HepG2 (cell line): ENCODE results near the gene RPS23. TPM values are rescaled to one million over a fixed set of nuclear protein-coding genes. Genes with fewer than 3 reads are reported as not detected.

ENCODE experiments used
- ATAC-seq: fragments of 200-7000 bp; cut with Tn5 transposase; 3 replicates; pipeline ENCODE4 v1.9.1; 2020; ENCODE audit warnings: mild to moderate bottlenecking, moderate library complexity
- BruUV-seq: library from RNA; stranded (reverse); fragments of 400-500 nt; replicated peaks from 2 replicates; lab custom pipeline; 2021; lab: Mats Ljungman, UMichigan
- CTCF ChIA-PET: fragments of 300-600 bp; formaldehyde crosslinking; extraction: SDS; loops from one replicate; lab custom pipeline; 2021; ENCODE audit warnings: low total read pairs, inconsistent platforms, low intra/inter-chr PET ratio; lab: Yijun Ruan, JAX
- POLR2A ChIA-PET: fragments of 350-600 bp; sonication (Branson Sonifier 250); formaldehyde crosslinking; loops from one replicate; lab custom pipeline; 2020; ENCODE audit warnings: antibody characterized with exemption, inconsistent platforms; lab: Yijun Ruan, JAX
- DNase-seq: peaks from one replicate; pipeline ENCODE4 v3.0.0-alpha.2; 2015; ENCODE audit warnings: low spot score
- FAIRE-seq: peaks from 3 replicates; lab custom pipeline; 2011; peaks lifted over from hg19 to GRCh38; lab: Jason Lieb, UNC
- H2AFZ ChIP-seq: one replicate; pipeline ENCODE4 v1.6.1; 2011; ENCODE audit warnings: low read length, inconsistent platforms
- H3K27ac ChIP-seq: fragments of 300-600 bp; 3 replicates; pipeline ENCODE4 v1.8.0; 2011; ENCODE audit warnings: mixed run types, mild to moderate bottlenecking, mixed read lengths, low read length, inconsistent platforms; ENCODE audit not compliant: insufficient read depth; ENCODE audit errors: extremely low read length
- H3K27me3 ChIP-seq, 2 experiments: fragments of 200-600 bp in 1 of 2; 2 replicates in 1 of 2; 3 replicates in 1 of 2; pipeline versions ENCODE4 v1.6.0 to v1.8.0; 2011; ENCODE audit warnings: low read length in 2 of 2, mild to moderate bottlenecking in 2 of 2, moderate library complexity in 2 of 2, inconsistent platforms in 1 of 2; ENCODE audit not compliant: insufficient read depth in 2 of 2, control insufficient read depth in 1 of 2
- H3K36me3 ChIP-seq, 2 experiments: fragments of 200-600 bp in 1 of 2; replicated peaks in 1 of 2; 2 replicates in 1 of 2; 3 replicates in 1 of 2; pipeline versions ENCODE4 v1.5.1 to v1.8.0; 2011; ENCODE audit warnings: low read length in 2 of 2, inconsistent platforms in 1 of 2; ENCODE audit not compliant: insufficient read depth in 2 of 2, control insufficient read depth in 1 of 2
- H3K4me1 ChIP-seq: 2 replicates; pipeline ENCODE4 v1.5.1; 2012; ENCODE audit warnings: low read length, inconsistent platforms; ENCODE audit not compliant: insufficient read depth
- H3K4me2 ChIP-seq: 2 replicates; pipeline ENCODE4 v1.6.0; 2011; ENCODE audit warnings: low read depth, low read length, inconsistent platforms
- H3K4me3 ChIP-seq, 3 experiments: fragments of 200-600 bp in 1 of 3; sonication (generic), shearing (Covaris generic) in 1 of 3; replicated peaks in 1 of 3; 2 replicates each; pipeline ENCODE4 v1.5.1; 2011 to 2016; ENCODE audit warnings: low read length in 3 of 3, inconsistent platforms in 2 of 3, low read depth in 2 of 3, mild to moderate bottlenecking in 2 of 3, control low read depth in 1 of 3, mixed read lengths in 1 of 3; ENCODE audit not compliant: insufficient read depth in 1 of 3
- H3K79me2 ChIP-seq: one replicate; pipeline ENCODE4 v1.6.1; 2011; ENCODE audit warnings: low read length, inconsistent platforms; ENCODE audit not compliant: insufficient read depth
- H3K9ac ChIP-seq: 2 replicates; pipeline ENCODE4 v1.6.0; 2011; ENCODE audit warnings: mild to moderate bottlenecking, low read depth, low read length, inconsistent platforms; ENCODE audit not compliant: insufficient read depth
- H3K9me3 ChIP-seq: 2 replicates; pipeline ENCODE4 v1.5.1; 2012; ENCODE audit warnings: mild to moderate bottlenecking, low read length
- H4K20me1 ChIP-seq: 2 replicates; pipeline ENCODE4 v1.6.0; 2011; ENCODE audit warnings: inconsistent platforms, mild to moderate bottlenecking, low read length, moderate library complexity; ENCODE audit not compliant: insufficient read depth
- CCDC6 ChIP-seq: sonication (generic); formaldehyde crosslinking; IDR thresholded peaks from 2 replicates; pipeline ENCODE4 v1.8.1; 2022; ENCODE audit warnings: mild to moderate bottlenecking, missing genetic modification reagents, moderate library complexity
- CTCF ChIP-seq: sonication (generic); formaldehyde crosslinking; IDR thresholded peaks from 2 replicates; pipeline ENCODE4 v1.5.0; 2020; ENCODE audit warnings: mild to moderate bottlenecking, missing genetic modification reagents, moderate library complexity
- STAG1 ChIP-seq: sonication (generic); formaldehyde crosslinking; IDR thresholded peaks from 2 replicates; pipeline ENCODE4 v1.4.0; 2020; ENCODE audit warnings: missing genetic modification reagents
- ZNF280D ChIP-seq: sonication (generic); formaldehyde crosslinking; IDR thresholded peaks from 2 replicates; pipeline ENCODE4 v1.5.1; 2020; ENCODE audit warnings: mild to moderate bottlenecking, missing genetic modification reagents
- ZNF768 ChIP-seq: sonication (generic); formaldehyde crosslinking; IDR thresholded peaks from 2 replicates; pipeline ENCODE4 v1.4.0; 2020; ENCODE audit warnings: missing genetic modification reagents
- WGBS: methylation state at CpG from one replicate; pipeline ENCODE4 v1.1.6; 2017; ENCODE audit warnings: low lambda C conversion rate; 5-methylcytosine and 5-hydroxymethylcytosine counted together
- in situ Hi-C: cut with HindIII; loops from 2 replicates; pipeline ENCODE4 v1.10.0; 2017; ENCODE audit warnings: low pct_unique_long_range_greater_than_20kb; ENCODE audit not compliant: extremely low pct_ligation_motif_present
- intact Hi-C: fragments of 100-400 bp; cut with micrococcal nuclease; formaldehyde crosslinking; loops from one replicate; pipeline ENCODE4 v1.10.0; 2022; ENCODE audit not compliant: unreplicated experiment
- polyA plus RNA-seq, 8 experiments: library from polyadenylated mRNA; depleted of rRNA in 3 of 8; stranded (reverse) in 7 of 8; unstranded in 1 of 8; fragments of >200 nt; fragmentation: Illumina TruSeq in 4 of 8; extraction: Trizol in 4 of 8; gene quantifications; 2 replicates each; pipeline versions ENCODE4 v1.2.1 to v1.2.3, GENCODE V29; 2011 to 2016; ENCODE audit warnings: low read depth in 4 of 8, missing spikeins in 1 of 8, mixed read lengths in 1 of 8; ENCODE audit not compliant: insufficient read depth in 1 of 8
- total RNA-seq, 5 experiments: library from RNA; depleted of rRNA; stranded (reverse); fragments of >200 nt; fragmentation: Illumina TruSeq; extraction: Trizol; gene quantifications; 2 replicates each; pipeline ENCODE4 v1.2.3, GENCODE V29; 2016; ENCODE audit warnings: low read depth in 1 of 5

RPS23 gene
- total and polyA plus RNA-seq, 2 of the 13 experiments (the other 11 are each of a cell fraction or from before 2014, with no cell fraction given), result 3,088 to 3,235 TPM

GRCh38 chr5:82259172-82259800, 18.9 kb downstream of the RPS23 start:
- H3K4me3 ChIP-seq, result no peak overlapping the region
- no peaks in the 10 kb centered on the region for H3K4me1 ChIP-seq
- ATAC-seq, result peak; percentile 76
- DNase-seq, result no peak
- H3K9me3 ChIP-seq, result no peaks in the 10 kb centered on the region
- in situ Hi-C loops, result no loop called here
- H3K79me2 ChIP-seq, result no peaks in the 10 kb centered on the region
- H4K20me1 ChIP-seq, result no peaks in the 10 kb centered on the region
- H3K4me2 ChIP-seq, result no peak overlapping the region
- POLR2A ChIA-PET, result interaction anchor here (1.0 kb wide), 1 partner anchor 19 kb away, joined by 3 read pairs; the partner anchor contains the start of gene RPS23
- no peak overlapping the region for H3K27ac ChIP-seq
- no TSS peak for BruUV-seq
- H2AFZ ChIP-seq, result no peak overlapping the region
- 79% methylated on average over 3 of the region's 3 CpGs for WGBS
- peak; percentile 35 for TF ChIP-seq CTCF (CRISPR knock-in tag)
- no peak for TF ChIP-seq ZNF768 (CRISPR knock-in tag)
- no peak for TF ChIP-seq ZNF280D
- TF ChIP-seq CCDC6 (CRISPR knock-in tag), result no peak
- peak; percentile 30 for TF ChIP-seq STAG1
- TF ChIP-seq, all 625 proteins: peak for 2
- Histone ChIP-seq H3K27me3 (no peaks in the 10 kb centered on the region), H3K9ac (no peak overlapping the region), H3K36me3 (no peaks in the 10 kb centered on the region)
- CTCF ChIA-PET, result no interaction called here
- intact Hi-C loops, result no loop called here
- peak; percentile 73 for FAIRE-seq
